Activated naive CD8-positive, alpha-beta T cell treated with anti-CD3 and anti-CD28 coated beads for 36 hours (primary cell): ENCODE measurements around the gene RFC4. TPM values are rescaled to one million over a fixed set of nuclear protein-coding genes. Genes with fewer than 3 reads are reported as not detected.
"Not testable (repeated sequence)": the region's sequence is repeated elsewhere in the genome, so short reads cannot be mapped to it uniquely, and the experiment has no call there.

Experiments used
- DNase-seq: peaks from one replicate; pipeline ENCODE4 v3.0.0; 2021
- H3K27ac Mint-ChIP-seq: one replicate; pipeline ENCODE4 v1.8.0; 2022; ENCODE audit warnings: mild to moderate bottlenecking, moderate library complexity, mixed read lengths
- H3K27me3 Mint-ChIP-seq: one replicate; pipeline ENCODE4 v1.8.0; 2022; ENCODE audit warnings: mild to moderate bottlenecking, mixed read lengths
- H3K36me3 Mint-ChIP-seq: one replicate; pipeline ENCODE4 v1.8.0; 2021; ENCODE audit warnings: mild to moderate bottlenecking, mixed read lengths
- H3K4me1 Mint-ChIP-seq: one replicate; pipeline ENCODE4 v1.8.0; 2021; ENCODE audit warnings: mixed read lengths
- H3K4me3 Mint-ChIP-seq: one replicate; pipeline ENCODE4 v1.8.0; 2022; ENCODE audit warnings: mild to moderate bottlenecking, moderate library complexity, mixed read lengths
- H3K9me3 Mint-ChIP-seq: one replicate; pipeline ENCODE4 v1.8.0; 2022; ENCODE audit warnings: mixed read lengths
- total RNA-seq, 2 experiments: library from RNA; stranded (reverse); gene quantifications; one replicate each; pipeline ENCODE4 v1.2.3, GENCODE V29; 2021

RFC4 gene
- total RNA-seq, 2 experiments from 2014 or later = 121 to 136 TPM

DNA sequence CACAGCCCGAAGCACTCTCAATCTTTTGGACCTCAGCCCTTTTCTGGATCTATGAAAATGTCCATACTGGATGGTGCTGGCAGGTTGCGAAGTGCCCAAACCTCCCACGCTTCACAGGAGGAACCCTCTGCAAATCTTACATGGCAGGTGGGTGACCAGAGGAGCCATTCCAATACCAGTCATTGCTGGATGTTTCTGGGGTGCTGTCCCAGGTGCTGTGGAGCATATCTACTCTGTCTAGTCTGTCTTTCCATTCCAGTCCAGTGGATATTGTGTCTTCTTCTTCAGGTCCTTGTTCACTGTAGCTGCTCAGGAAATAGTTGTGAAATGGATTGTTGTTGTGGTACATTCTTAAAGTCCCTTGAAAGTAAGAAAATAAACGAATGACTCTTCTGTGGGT, 25.5 kb upstream of the RFC4 start:
- no peak for DNase-seq
- peaks cover 4% of the 10 kb centered on the region for H3K4me1 Mint-ChIP-seq
- peaks cover 41% of the 10 kb centered on the region for H3K27me3 Mint-ChIP-seq
- no peaks in the 10 kb centered on the region for H3K36me3 Mint-ChIP-seq
- no peak overlapping the region for H3K4me3 Mint-ChIP-seq
- H3K27ac Mint-ChIP-seq = no peak overlapping the region
- no peaks in the 10 kb centered on the region for H3K9me3 Mint-ChIP-seq

DNA sequence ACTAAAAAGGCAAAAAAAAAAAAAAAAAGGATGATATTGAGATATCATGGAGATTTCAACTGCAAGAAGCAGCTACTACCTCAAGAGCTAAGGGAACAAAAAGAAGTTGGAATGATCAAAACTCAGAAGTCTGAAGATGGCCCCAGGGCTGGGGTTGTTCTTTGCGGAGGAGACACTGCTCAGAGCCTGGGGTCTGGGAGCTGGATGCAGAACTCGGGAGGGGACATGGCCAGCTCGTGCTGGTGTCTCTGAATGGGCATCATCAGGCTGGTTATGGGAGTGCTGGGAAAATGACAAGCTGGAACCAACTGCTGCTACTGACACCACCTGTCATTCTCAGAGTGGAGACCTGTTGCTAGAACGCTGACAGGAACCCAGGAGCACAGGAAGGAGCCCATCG, 22.1 kb upstream of the RFC4 start:
- H3K27me3 Mint-ChIP-seq = peaks cover 52% of the 10 kb centered on the region
- no peak for DNase-seq
- H3K36me3 Mint-ChIP-seq = peaks cover 16% of the 10 kb centered on the region
- no peak overlapping the region for H3K4me3 Mint-ChIP-seq
- no peaks in the 10 kb centered on the region for H3K9me3 Mint-ChIP-seq
- no peak overlapping the region for H3K27ac Mint-ChIP-seq
- peaks cover 29% of the 10 kb centered on the region for H3K4me1 Mint-ChIP-seq

DNA sequence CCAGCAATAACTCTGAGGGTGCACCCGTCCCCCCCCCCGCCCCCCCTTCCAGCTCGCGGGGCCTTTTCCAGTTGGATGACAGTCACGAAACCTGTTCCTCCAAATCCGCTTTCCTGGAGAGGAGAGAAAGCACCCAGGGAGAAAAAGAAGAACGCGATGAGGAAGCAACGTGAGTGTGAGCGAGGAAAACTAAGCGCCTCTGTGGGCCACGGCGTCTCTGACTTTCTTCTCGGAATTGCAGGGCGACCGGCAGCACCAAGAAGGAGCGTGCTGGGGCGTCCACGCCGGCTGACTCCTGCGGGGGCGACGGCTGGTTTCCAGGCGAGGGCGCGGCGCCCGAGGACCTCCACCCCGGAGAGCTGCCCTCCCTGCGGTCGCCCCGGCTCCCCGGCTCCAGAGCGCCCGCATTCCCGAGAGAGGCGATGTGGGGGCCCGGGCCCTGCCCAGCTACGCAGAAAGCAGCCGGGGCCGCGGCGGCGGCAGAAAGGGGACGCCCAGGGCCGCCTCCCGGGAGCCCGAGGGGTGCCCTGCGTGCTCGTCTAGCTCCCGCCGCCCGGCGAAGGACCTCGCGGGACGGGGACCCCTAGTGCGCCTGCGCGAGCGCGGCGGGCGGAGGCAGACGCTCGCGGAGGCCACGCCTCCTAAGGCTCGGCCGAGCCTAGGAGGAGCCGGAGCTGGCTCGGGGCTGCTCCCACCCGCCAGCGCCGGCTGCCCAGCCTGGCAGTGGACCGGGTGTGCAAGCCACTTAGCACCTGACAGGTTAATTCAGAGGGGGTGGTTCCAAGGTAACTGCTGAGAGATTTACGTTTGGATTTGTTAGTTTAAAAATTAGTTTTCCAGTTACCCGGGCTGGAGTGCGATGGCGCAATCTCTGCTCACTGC, 20.9 kb upstream of the RFC4 start:
- DNase-seq = peak; percentile 93
- Mint-ChIP-seq H3K9me3 (no peaks in the 10 kb centered on the region), H3K27me3 (peaks cover 52% of the 10 kb centered on the region), H3K4me3 (peak overlapping the region; percentile 97), H3K4me1 (peaks cover 30% of the 10 kb centered on the region), H3K36me3 (peaks cover 16% of the 10 kb centered on the region), H3K27ac (peak overlapping the region; percentile 90)

DNA sequence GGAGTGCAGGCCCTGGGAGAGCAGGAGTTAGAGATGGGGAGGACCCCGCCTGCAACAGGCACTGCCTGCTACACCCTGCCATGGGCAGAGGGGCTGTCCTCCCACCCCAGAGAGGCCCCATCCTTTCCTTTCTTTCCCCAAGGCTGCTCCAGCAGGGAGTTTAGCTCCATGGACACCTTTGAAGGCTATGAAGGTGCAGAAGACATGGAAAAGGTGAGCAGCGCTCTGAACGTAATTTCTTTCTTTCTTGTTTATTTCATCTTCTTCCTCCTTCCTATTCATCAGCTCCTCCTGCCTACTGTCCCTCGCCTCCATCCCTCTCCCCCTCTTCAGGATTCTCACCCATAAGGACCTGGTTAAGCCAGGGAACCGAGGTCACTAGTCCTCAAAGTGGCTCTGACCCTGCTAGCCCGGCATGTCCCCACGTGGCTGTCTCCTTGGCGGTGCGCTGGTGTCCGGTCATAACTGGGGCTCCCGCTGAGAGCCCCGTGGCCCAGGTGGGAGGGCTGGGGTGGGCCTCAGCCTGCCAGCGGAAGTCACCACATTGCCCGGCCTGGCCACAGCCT, 20.2 kb upstream of the RFC4 start:
- H3K27ac Mint-ChIP-seq = peak overlapping the region; percentile 90
- no peaks in the 10 kb centered on the region for H3K9me3 Mint-ChIP-seq
- H3K4me3 Mint-ChIP-seq = peak overlapping the region; percentile 97
- peaks cover 32% of the 10 kb centered on the region for H3K4me1 Mint-ChIP-seq
- DNase-seq = peak; percentile 36
- H3K36me3 Mint-ChIP-seq = peaks cover 16% of the 10 kb centered on the region
- H3K27me3 Mint-ChIP-seq = peaks cover 46% of the 10 kb centered on the region

DNA sequence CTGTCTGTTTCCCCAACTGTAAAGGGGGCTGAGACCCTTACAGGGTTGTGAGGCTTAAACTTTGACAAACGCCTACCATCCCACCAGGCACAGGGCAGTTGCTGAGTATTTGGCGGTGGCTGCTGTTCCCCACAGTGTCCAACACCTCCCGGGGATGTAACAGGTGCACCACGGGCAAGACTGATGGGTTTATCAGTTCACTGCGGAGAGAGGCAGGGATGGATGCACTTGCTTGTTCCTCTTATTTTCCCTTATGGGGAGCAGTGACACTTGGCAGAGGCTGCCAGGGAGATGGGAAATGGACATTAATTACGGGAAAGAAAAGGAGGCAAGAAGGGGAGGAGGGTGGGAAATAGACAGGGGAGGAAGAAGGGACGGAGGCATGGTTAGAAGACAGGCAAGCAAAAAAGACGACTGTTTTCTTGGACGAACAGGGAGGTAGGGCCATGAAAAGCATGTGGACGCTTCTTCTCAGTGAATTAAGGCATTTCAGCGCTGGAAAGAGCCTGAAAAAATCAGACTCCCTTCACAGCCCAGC, 19.7 kb upstream of the RFC4 start:
- Mint-ChIP-seq H3K36me3 (peaks cover 16% of the 10 kb centered on the region), H3K9me3 (no peaks in the 10 kb centered on the region), H3K27me3 (peaks cover 40% of the 10 kb centered on the region), H3K27ac (peak overlapping the region; percentile 90), H3K4me3 (peak overlapping the region; percentile 97), H3K4me1 (peaks cover 32% of the 10 kb centered on the region)
- DNase-seq = no peak

DNA sequence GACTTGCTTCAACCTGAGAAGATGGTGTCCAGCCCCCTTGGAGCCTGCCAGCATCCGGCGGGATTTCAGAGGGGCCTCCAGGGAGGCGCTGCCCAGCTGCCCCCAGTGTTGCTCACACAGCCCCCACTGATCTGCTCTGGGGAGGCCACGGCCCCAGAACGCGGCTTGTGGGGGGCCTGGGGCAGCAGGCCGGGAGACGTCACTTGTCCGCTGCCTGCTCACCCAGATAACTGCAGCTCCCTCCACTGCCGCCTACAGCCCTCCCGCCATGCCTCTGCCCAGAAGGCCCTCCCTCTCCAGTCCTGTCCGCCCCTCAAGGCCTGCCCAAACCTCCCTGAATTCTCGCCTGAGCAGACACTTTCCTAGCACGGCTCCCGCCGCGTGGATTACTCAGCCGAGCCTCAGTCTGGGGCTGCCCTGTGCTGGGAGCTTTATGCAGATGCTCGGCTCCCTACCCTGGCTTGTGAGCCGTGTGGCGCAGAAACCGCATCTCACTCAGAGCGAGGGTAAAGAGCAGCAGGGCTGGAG, 19.1 kb upstream of the RFC4 start:
- H3K27ac Mint-ChIP-seq = peak overlapping the region; percentile 90
- peak overlapping the region; percentile 97 for H3K4me3 Mint-ChIP-seq

DNA sequence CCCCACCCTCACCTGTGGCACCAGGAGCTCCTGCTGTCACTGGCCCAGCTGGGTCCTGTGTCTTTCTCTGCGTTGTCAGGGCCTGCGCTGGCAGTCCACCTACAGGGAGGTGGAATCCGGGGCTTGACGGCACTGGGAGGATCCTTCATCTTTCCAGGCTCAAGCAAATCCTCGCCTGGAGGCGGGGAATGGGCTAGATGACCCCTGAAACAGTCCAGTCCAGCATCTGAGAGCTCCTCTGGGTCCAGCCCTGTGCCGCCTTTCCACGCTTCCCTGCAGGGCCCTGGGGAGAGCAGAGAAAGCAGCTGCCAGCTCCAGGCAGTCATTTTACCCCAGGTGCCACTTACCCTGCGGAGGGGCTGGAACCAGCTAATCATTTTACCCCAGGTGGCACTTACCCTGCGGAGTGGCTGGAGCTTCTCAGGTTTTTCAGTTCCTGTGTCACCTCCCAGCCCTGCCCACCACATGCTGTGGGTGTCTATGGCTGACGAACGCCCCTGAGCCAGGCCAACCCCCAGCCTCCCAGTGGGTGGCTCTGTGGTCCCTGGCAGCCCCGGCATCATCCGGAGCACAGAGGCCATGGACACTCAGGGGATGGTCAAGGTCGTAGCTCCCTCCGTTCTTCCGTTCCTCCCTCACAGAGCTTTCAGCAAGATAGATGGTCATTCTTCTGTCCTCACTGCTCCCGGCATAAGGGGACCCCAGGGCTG, 18.3 kb upstream of the RFC4 start:
- no peak for DNase-seq
- Mint-ChIP-seq H3K4me3 (peak overlapping the region; percentile 97), H3K27ac (no peak overlapping the region)

More for the DNA sequence above, 19.1 kb upstream of the RFC4 start:
- DNase-seq = peak; percentile 69
- H3K4me1 Mint-ChIP-seq = peaks cover 32% of the 10 kb centered on the region
- peaks cover 35% of the 10 kb centered on the region for H3K27me3 Mint-ChIP-seq
- H3K9me3 Mint-ChIP-seq = no peaks in the 10 kb centered on the region
- H3K36me3 Mint-ChIP-seq = peaks cover 16% of the 10 kb centered on the region

DNA sequence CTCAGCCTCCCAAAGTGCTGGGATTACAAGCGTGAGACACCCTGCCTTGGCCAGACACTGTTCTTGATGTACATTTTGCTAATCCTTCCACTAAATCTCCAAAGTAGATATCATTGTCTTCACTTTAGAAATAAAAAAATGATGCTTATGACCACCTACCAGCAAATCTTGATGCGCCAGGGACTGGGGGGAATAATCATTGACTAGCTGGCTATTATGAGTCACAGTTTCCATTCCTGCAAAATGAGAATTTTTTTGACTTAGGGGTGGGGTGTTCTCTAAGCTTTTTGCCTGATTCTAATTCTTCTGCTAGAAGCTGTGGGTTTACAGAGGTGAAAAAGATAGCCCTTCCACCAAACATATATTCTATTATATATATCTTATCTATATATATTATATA, 17.1 kb upstream of the RFC4 start:
- Mint-ChIP-seq H3K27ac (no peak overlapping the region), H3K4me1 (peaks cover 31% of the 10 kb centered on the region), H3K4me3 (no peak overlapping the region), H3K9me3 (no peaks in the 10 kb centered on the region), H3K27me3 (peaks cover 15% of the 10 kb centered on the region), H3K36me3 (peaks cover 16% of the 10 kb centered on the region)
- no peak for DNase-seq

More for the DNA sequence above, 18.3 kb upstream of the RFC4 start:
- H3K36me3 Mint-ChIP-seq = peaks cover 16% of the 10 kb centered on the region
- H3K27me3 Mint-ChIP-seq = peaks cover 27% of the 10 kb centered on the region
- H3K4me1 Mint-ChIP-seq = peaks cover 32% of the 10 kb centered on the region
- H3K9me3 Mint-ChIP-seq = no peaks in the 10 kb centered on the region

DNA sequence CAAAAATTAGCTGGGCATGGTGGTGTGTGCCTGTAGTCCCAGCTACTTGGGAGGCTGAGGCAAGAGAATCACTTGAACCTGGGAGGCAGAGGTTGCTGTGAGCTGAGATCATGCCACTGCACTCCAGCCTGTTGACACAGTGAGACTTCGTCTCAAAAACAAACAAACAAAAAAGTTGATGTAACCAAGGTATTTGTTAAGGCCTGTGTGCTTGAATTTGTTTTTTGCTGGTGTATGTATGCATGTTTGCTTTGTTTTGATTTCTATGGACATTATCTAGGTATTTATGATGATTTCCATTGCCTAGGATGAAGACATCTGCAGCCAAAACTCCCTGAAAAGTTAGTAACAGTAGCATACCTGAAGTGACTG, 16.1 kb upstream of the RFC4 start:
- Mint-ChIP-seq H3K36me3 (peaks cover 16% of the 10 kb centered on the region), H3K27me3 (peaks cover 11% of the 10 kb centered on the region), H3K4me1 (peaks cover 28% of the 10 kb centered on the region)
- not testable (repeated sequence) for DNase-seq, H3K27ac Mint-ChIP-seq, H3K4me3 Mint-ChIP-seq, H3K9me3 Mint-ChIP-seq

DNA sequence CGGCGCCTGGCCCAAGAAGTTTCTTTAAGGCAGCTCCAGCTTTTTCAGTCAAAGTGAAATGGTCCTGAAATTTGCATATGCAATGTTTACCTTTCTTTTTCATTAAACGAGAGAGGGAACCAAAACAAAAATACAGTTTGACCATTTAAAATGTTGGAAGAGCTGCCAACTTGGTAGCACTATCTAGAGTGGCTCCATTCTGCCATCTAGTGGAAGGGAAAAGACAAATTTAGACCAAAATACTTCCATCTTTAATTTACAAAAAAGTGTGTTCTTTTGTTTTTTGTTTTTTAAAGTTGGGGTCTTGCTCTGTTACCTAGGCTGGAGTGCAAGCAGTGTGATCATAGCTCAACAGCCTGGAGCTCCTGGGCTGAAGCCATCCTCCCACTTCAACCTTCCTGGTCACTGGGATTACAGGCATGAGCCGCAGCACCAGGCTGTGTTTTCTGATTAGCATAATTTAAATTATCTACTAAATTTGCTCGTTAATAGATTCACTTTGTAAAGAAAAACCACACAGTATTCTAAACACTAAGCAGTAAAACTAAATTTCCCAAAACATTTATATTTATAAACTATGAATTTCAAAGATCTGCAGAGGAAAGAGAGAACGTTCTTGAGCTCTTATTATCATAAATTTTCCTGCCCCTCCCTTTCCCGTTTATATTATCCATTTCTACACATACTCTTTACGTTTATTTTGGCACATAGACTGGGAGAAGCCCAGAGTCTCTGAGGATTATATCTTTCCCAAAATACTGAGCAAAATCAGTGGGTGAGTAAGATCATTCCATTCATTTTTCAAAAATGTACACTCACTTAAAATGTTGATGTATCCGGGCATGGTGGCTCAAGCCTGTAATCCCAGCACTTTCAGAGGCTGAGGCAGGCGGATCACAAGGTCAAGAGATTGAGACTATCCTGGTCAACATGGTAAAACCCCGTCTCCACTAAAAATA, 15.4 kb upstream of the RFC4 start:
- Mint-ChIP-seq H3K27ac (no peak overlapping the region), H3K9me3 (no peaks in the 10 kb centered on the region), H3K4me1 (peaks cover 28% of the 10 kb centered on the region), H3K4me3 (no peak overlapping the region), H3K27me3 (peaks cover 10% of the 10 kb centered on the region), H3K36me3 (peaks cover 16% of the 10 kb centered on the region)
- DNase-seq = no peak

DNA sequence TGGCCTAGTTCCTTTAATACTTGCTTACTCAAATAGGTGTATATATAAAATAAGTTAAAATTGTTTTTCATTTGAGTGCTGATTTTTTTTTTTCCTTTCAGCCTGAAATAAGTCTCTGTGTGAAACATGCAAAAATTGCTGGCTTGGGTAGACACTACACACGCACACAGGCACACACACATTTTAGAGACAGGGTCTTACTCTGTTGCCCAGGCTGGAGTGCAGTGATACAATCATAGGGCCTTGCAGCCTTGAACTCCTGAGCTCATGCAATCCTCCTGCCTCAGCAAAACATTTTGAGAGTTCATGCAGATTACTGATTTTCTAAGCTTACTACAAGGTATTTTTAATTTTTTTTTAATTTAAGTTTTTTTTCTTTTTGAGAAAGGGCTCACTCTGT, 12.7 kb upstream of the RFC4 start:
- H3K9me3 Mint-ChIP-seq = no peaks in the 10 kb centered on the region
- no peak overlapping the region for H3K27ac Mint-ChIP-seq
- DNase-seq = no peak
- H3K4me1 Mint-ChIP-seq = peaks cover 12% of the 10 kb centered on the region
- H3K4me3 Mint-ChIP-seq = no peak overlapping the region
- no peaks in the 10 kb centered on the region for H3K27me3 Mint-ChIP-seq
- H3K36me3 Mint-ChIP-seq = peaks cover under 1% of the 10 kb centered on the region

DNA sequence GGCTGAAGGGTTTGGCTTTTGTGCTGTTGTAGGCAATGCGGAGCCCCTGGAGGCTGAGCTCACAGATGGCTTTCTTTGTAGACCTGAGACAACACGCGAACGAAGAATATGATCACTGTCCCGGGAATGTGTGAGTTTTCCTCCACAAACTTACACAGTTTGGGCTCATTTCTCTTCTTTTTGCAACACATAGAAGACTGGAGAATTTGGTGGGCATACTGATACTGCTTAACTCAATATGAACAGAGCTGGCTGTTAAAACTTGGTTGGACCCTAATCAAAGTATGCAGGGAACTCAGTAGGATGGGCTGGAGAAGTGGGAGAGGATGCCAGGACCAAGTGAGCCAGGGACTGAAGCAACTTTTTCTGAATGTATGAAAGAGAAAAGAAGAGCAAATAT, 12.2 kb upstream of the RFC4 start:
- H3K27ac Mint-ChIP-seq = no peak overlapping the region

DNA sequence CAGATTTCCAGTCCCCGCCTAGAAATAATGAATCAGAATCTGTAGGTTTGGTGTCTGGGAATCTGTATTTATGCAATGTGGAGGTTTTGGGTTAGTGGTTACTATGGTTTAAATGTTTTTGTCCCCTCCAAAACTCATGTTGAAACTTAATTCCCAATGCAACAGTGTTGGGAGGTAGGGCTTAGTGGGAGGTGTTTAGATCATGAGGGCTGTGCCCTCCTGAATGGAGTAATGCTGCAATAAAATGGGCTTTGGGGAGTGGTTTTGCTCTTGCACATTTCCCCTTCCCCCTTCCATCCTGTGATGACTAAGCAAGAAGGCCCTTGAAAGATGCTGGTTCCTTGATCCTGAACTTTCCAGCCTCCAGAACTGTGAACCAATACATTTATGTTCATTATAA, 9.2 kb upstream of the RFC4 start:
- Mint-ChIP-seq H3K4me3 (no peak overlapping the region), H3K4me1 (peaks cover 6% of the 10 kb centered on the region), H3K27me3 (peaks cover 6% of the 10 kb centered on the region), H3K36me3 (no peaks in the 10 kb centered on the region), H3K9me3 (no peaks in the 10 kb centered on the region), H3K27ac (no peak overlapping the region)
- no peak for DNase-seq

More for the DNA sequence above, 12.2 kb upstream of the RFC4 start:
- Mint-ChIP-seq H3K9me3 (no peaks in the 10 kb centered on the region), H3K4me1 (peaks cover 11% of the 10 kb centered on the region), H3K27me3 (no peaks in the 10 kb centered on the region), H3K4me3 (no peak overlapping the region), H3K36me3 (no peaks in the 10 kb centered on the region)
- no peak for DNase-seq

DNA sequence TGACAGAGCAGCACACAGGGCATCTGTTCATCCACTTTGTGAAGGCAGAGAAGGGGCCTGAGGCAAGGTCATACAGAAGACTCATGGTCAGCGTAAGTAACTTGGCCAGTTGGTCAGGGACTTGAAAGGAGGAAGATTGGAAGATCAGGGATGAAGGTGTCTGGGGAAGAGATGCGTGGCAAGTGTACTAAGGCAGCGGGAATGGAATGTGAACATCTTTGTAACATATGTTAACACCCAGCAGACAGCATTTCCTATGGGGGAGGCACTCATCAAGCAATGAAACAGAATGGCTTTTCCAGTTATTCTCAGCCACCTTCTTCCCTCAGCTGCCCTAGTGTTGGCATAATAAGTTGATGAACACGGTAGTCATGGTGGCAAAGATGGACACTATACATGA, 7.8 kb upstream of the RFC4 start:
- Mint-ChIP-seq H3K36me3 (no peaks in the 10 kb centered on the region), H3K27ac (no peak overlapping the region), H3K4me3 (no peak overlapping the region), H3K4me1 (peaks cover 6% of the 10 kb centered on the region), H3K27me3 (peaks cover 6% of the 10 kb centered on the region), H3K9me3 (no peaks in the 10 kb centered on the region)
- DNase-seq = no peak
